Stimulated activated CD8-positive, alpha-beta memory T cell treated with anti-CD3 and anti-CD28 coated beads, Interleukin-12 subunit alpha, Interleukin-12 subunit beta, amount 100 ng/mL, for 24 hours (primary cell): ENCODE measurements around the gene OR8B4.
"Not testable (repeated sequence)": the region's sequence is repeated elsewhere in the genome, so short reads cannot be mapped to it uniquely, and the experiment has no call there.

Source experiments
- DNase-seq: peaks from one replicate; pipeline ENCODE4 v3.0.0-alpha.2; 2020; ENCODE audit errors: extremely low read depth

Gene OR8B4

GRCh38 chr11:124409906-124410305 lies 14.8 kb downstream of the OR8B4 start:
- no peak for DNase-seq

GRCh38 chr11:124405581-124405980 lies 19.1 kb downstream of the OR8B4 start:
- DNase-seq: no peak

- not testable (repeated sequence) for DNase-seq
Measured at GRCh38 chr11:124403186-124403585, 21.5 kb downstream of the OR8B4 start.

- no peak for DNase-seq
Measured at GRCh38 chr11:124402326-124402922, 22.2 kb downstream of the OR8B4 start.

- no peak for DNase-seq
Measured at GRCh38 chr11:124398924-124399323, 25.7 kb downstream of the OR8B4 start, which contains the start of gene OR8B3. Gene OR8B3, minus strand, starts transcription at chr11:124399024. Its CDS starts 1,673 bp downstream, at chr11:124397351.

- not testable (repeated sequence) for DNase-seq
Measured at GRCh38 chr11:124396847-124397246, 27.8 kb downstream of the OR8B4 start.

GRCh38 chr11:124394408-124394807 lies 30.3 kb downstream of the OR8B4 start:
- DNase-seq: no peak

GRCh38 chr11:124384399-124384798 lies 40.3 kb downstream of the OR8B4 start, which contains the start of gene OR8B2:
Gene OR8B2, minus strand, starts transcription at chr11:124384499. Its CDS starts 1,156 bp downstream, at chr11:124383343.
- no peak for DNase-seq

- not testable (repeated sequence) for DNase-seq
Measured at GRCh38 chr11:124382857-124383256, 41.8 kb downstream of the OR8B4 start.

- DNase-seq: no peak
Measured at GRCh38 chr11:124380585-124380984, 44.1 kb downstream of the OR8B4 start.

GRCh38 chr11:124376280-124376679 lies 48.4 kb downstream of the OR8B4 start:
- DNase-seq: no peak
